GM12801 (cell line): ENCODE data around the gene MARCHF3.

Source experiments
- TF ChIP-seq, protein P1 (sequence below): IDR thresholded peaks from one replicate; pipeline ENCODE4 v1.5.1; 2011; ENCODE audit warnings: control low read depth; ENCODE audit not compliant: insufficient read length; ENCODE audit errors: extremely low read depth

MARCHF3 gene

DNA sequence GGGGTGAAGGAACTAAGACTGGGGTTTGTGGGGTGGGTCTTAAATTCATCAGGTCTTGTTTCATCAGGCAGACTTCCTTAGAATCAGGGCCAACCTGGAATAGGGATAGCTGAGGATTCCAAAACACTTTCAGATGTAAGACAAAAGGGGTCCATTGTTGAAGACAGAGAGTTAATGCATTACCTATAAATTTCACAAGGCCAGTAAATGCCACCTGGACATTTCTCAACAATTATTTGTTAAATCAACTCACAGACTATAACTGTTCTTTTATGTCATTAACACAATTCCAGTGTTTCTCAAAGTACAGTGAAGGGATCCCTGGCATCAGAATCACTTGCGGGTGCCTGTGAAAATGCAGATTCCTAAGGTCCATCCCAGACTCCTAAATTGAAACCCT, 2.8 kb downstream of the MARCHF3 start:
- TF ChIP-seq, protein P1, sequence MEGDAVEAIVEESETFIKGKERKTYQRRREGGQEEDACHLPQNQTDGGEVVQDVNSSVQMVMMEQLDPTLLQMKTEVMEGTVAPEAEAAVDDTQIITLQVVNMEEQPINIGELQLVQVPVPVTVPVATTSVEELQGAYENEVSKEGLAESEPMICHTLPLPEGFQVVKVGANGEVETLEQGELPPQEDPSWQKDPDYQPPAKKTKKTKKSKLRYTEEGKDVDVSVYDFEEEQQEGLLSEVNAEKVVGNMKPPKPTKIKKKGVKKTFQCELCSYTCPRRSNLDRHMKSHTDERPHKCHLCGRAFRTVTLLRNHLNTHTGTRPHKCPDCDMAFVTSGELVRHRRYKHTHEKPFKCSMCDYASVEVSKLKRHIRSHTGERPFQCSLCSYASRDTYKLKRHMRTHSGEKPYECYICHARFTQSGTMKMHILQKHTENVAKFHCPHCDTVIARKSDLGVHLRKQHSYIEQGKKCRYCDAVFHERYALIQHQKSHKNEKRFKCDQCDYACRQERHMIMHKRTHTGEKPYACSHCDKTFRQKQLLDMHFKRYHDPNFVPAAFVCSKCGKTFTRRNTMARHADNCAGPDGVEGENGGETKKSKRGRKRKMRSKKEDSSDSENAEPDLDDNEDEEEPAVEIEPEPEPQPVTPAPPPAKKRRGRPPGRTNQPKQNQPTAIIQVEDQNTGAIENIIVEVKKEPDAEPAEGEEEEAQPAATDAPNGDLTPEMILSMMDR, result no peak

DNA sequence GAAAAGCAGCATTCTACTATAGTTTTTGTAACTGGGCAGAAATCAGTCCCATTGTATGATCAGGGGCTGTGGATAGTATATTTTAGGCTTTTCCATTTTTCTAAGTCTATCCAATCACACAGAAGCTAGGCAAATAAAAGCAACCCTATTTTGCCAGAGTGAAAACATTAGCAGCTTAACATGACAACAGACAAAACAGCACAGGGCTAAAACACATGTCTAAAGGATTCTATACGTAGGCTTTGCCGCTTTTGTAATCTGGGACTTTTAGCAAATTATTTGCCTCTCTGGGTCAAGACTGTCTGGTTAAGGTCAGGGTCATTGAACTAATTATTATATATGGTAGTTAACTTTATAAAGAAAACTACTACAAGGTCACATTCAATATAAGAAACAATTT, 4.2 kb downstream of the MARCHF3 start:
- TF ChIP-seq, protein P1, result no peak

DNA sequence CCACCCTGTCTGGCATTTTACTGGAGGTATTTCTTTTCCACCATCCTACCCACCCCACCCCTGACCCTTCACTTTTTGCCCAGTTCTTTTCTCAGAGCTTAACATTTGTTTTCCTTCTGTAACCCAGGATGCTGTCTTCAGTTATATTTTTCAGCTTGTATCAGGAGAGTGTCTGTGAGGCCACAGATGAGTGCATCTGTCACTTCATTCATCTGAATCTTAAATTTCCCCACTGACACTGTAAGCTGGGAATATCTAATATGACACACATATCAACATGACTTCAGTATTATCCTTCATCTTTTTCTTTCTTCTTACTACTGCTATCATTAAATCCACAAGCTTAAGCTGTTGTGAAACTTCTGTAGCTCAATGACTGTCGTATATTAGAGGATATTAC, 4.9 kb downstream of the MARCHF3 start:
- TF ChIP-seq, protein P1, result no peak

DNA sequence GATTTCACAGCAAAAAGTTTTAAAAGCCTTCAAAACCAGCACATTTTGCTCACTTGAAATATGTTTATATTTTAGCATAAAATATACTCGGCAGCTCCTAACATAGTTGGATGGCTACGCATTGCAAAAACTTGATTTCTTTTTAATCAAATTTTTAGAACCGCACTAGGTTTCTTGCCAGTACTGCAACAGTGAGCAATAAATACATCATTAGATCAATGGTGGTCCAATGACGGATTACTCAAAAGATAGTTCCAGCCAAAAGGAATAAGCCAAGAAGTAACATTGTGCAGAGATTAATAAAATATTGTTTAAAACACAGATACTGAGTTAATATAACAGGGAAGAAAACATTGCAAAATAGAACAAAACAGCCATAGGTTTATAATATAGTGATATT, 5.5 kb downstream of the MARCHF3 start:
- TF ChIP-seq, protein P1, result no peak

DNA sequence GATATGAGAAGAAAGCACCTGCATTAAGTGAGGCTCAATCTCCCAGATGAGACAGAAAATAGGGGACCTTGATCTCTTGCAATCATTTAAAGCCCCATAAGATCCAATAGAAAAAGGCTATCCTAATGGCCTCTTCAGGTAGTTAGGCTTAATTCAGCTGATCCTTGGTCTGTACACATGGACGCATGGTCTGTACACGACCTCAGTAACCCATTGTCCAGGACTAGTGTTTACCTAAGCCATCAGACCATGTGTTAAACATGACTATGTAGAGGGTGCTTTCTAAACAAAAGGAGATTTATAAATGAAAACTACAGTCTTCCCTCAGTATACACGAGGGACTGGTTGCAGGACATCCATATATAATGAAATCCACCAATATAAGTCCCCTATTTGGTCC, 7.5 kb downstream of the MARCHF3 start:
- TF ChIP-seq, protein P1, result no peak

DNA sequence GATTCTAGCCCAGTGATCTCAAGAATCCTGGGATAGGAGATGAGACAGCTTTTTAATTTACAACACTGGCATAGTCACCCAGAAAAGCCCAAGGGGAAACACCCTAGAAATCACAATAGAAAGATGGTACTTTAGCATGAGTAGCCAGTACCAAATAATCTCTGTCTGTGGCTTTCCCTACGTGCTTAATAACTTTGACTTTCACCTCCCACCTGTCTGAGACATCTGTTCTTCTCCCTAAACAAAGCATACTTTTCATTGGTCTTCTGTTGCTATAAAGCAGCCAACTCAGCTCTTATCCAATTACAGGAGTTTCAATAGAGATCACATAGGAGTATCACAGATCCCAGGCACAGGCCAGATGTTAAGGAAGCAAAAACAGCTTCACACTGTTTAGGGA, 10.4 kb downstream of the MARCHF3 start:
- TF ChIP-seq, protein P1, result no peak

DNA sequence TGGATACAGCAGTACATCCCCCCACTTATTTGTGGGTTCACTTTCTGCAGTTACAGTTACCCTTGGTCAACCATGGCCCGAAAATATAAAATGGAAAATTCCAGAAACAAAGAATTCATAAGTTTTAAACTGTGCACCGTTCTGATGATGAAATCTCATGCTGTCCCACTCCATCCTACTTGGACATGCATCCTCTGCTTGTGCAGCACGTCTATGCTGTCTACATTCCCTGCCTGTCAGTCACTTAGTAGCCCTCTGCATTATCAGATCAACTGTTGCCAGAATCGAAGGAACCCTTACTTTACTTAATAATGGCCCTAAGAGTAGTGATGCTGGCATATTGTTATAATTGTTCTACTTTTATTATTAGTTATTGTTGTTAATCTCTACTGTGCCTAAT, 14.6 kb downstream of the MARCHF3 start:
- TF ChIP-seq, protein P1, result no peak

DNA sequence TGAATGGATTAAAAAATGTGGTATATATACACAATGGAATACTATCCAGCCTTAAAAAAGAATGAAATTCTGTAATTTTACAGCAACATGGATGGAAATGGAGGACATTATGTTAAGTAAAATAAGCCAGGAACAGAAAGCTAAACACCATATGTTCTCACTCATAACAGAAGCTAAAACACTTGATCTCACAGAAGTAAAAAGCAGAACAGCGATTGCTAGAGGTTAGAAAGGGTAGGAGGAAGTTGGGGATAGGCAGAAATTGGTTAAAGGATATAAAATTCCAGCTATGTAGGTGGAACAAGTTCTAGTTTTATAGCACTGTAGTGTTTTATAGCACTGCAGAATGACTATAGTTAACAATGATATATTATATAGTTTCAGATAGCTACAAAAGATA, 15.8 kb downstream of the MARCHF3 start:
- TF ChIP-seq, protein P1, result no peak
